Esophagus (tissue), 2 donors: Measurements from ENCODE around the gene PRR30. TPM values are rescaled to one million over a fixed set of nuclear protein-coding genes. Genes with fewer than 3 reads are reported as not detected.

Experiments
- H3K27ac ChIP-seq, 2 donors: one replicate each; pipeline ENCODE4 v1.5.1; 2013; ENCODE audit warnings: low read depth in 2 of 2, mild to moderate bottlenecking in 2 of 2, inconsistent platforms in 1 of 2, low read length in 1 of 2, moderate library complexity in 1 of 2
- H3K27me3 ChIP-seq, 2 donors: one replicate each; pipeline ENCODE4 v1.6.1; 2013; ENCODE audit warnings: low read length in 2 of 2, control low read depth in 1 of 2, mild to moderate bottlenecking in 1 of 2; ENCODE audit not compliant: insufficient read depth in 2 of 2, control insufficient read depth in 1 of 2
- H3K36me3 ChIP-seq, 2 donors: one replicate each; pipeline ENCODE4 v1.6.1; 2013; ENCODE audit warnings: low read length in 1 of 2; ENCODE audit not compliant: control insufficient read depth in 2 of 2, insufficient read depth in 2 of 2
- H3K4me1 ChIP-seq, 2 donors: one replicate each; pipeline ENCODE4 v1.6.1; 2013; ENCODE audit warnings: low read length in 1 of 2; ENCODE audit not compliant: control insufficient read depth in 2 of 2, insufficient read depth in 2 of 2
- H3K4me3 ChIP-seq, 2 donors: one replicate each; pipeline ENCODE4 v1.5.1; 2013; ENCODE audit warnings: low read length in 2 of 2, mild to moderate bottlenecking in 2 of 2, low read depth in 1 of 2, moderate library complexity in 1 of 2
- H3K9me3 ChIP-seq, 2 donors: one replicate each; pipeline ENCODE4 v1.6.1; 2013; ENCODE audit warnings: mild to moderate bottlenecking in 2 of 2, low read depth in 1 of 2, low read length in 1 of 2, moderate library complexity in 1 of 2; ENCODE audit not compliant: control insufficient read depth in 2 of 2, insufficient read depth in 1 of 2
- WGBS, 2 donors: extraction: QIAGEN DNeasy Blood & Tissue Kit; methylation state at CpG; one replicate each; pipeline ENCODE4 v1.1.7; 2013; 5-methylcytosine and 5-hydroxymethylcytosine counted together
- polyA plus RNA-seq, 2 donors: library from polyadenylated mRNA; stranded (reverse); fragments of 200-250 nt; gene quantifications; one replicate each; pipeline ENCODE4 v1.2.3, GENCODE V29; 2013
- donor health status: healthy with polysubstance abuse.
- donor health status: Bipolar disorder and iron deficiency.

The PRR30 gene
- polyA plus RNA-seq, 2 donors, result not detected

DNA sequence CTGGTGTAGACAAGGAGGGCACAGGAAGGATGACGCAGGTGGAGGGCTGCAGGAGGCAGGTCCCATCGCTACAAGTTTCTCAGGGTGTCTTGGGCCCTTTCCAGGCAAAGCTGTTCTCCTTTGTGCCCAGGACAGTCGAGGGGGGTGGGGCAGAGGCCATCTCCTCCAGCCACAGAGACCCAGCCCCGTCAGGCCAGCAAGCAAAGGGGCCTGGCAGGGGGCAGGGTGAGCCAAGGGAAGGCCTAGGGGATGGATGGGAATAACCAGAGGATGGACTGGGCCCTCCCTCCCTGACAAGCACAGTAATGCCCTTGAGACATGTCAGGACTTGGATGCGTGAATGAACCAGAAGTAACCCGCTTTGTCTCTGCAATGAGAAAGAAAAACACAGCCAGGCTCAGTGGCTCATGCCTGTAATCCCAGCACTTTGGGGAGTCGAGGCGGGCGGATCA is 15.9 kb upstream of the PRR30 start:
- no peak overlapping the region for H3K4me3 ChIP-seq
- H3K36me3 ChIP-seq, result no peaks in the 10 kb centered on the region
- H3K9me3 ChIP-seq, result no peaks in the 10 kb centered on the region
- H3K27ac ChIP-seq, result no peak overlapping the region
- no peaks in the 10 kb centered on the region for H3K27me3 ChIP-seq
- 65 to 70% methylated on average over 9 of the region's 9 CpGs for WGBS, 2 donors
- H3K4me1 ChIP-seq, result no peaks in the 10 kb centered on the region

DNA sequence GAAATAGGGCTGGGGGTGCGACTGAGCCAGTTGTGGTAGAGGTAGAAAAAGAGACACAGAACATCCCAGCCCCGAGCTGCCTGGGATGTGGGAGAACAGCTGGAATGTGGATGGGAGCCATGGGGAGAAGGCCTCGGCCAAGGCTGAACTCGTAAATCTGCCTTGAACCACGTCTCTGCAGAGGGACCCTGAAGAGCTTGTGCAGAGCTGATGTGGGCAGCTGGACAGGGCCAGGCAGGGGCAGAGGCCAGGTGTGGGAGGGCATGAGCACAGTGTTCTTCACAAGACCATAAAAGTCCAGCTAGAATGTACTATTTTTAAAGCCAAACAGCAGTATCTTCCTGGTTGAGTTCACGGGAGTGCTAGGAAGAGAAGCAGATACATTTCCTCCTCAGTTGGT is 15.3 kb upstream of the PRR30 start:
- 76 to 81% methylated on average over 6 of the region's 6 CpGs for WGBS, 2 donors
- Histone ChIP-seq H3K27me3 (no peaks in the 10 kb centered on the region), H3K9me3 (no peaks in the 10 kb centered on the region), H3K4me3 (no peak overlapping the region), H3K27ac (no peak overlapping the region), H3K4me1 (no peaks in the 10 kb centered on the region), H3K36me3 (no peaks in the 10 kb centered on the region)

DNA sequence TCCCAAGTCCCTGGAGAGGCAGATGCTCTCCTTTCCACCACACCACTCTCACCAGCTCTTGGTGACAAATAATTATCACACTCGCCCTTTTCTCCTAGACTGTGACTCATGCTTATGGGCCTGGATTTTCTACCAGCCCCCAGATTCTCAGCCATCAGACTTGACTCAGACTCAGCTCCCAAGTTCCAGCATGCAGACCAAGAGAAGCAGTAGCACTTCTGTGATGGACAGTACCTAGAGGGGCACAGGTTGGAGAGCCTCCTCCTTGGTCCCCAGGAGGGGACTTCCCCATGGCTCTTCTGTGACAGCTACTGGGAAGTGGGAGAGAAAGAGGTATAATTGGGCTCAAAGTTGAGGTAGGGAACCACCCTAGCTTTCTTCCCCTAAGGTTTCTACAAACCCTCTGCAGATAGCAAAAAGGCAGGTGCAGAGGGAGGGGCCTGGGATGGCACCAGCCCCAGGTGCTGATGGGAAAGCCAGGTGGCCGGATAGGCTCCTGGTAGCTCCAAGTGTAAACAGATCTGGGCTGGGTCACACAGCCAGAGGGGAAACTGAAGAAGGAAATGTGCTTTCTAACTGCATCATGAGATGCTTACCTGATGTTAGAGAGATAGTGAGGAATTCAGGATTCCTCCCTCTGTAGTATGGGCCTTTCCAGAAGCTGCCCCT is 13.7 kb upstream of the PRR30 start:
- H3K4me3 ChIP-seq, result no peak overlapping the region
- 57 to 64% methylated on average over 2 of the region's 2 CpGs for WGBS, 2 donors
- no peaks in the 10 kb centered on the region for H3K36me3 ChIP-seq
- no peaks in the 10 kb centered on the region for H3K27me3 ChIP-seq
- H3K27ac ChIP-seq, result no peak overlapping the region
- no peaks in the 10 kb centered on the region for H3K4me1 ChIP-seq
- H3K9me3 ChIP-seq, result no peaks in the 10 kb centered on the region

DNA sequence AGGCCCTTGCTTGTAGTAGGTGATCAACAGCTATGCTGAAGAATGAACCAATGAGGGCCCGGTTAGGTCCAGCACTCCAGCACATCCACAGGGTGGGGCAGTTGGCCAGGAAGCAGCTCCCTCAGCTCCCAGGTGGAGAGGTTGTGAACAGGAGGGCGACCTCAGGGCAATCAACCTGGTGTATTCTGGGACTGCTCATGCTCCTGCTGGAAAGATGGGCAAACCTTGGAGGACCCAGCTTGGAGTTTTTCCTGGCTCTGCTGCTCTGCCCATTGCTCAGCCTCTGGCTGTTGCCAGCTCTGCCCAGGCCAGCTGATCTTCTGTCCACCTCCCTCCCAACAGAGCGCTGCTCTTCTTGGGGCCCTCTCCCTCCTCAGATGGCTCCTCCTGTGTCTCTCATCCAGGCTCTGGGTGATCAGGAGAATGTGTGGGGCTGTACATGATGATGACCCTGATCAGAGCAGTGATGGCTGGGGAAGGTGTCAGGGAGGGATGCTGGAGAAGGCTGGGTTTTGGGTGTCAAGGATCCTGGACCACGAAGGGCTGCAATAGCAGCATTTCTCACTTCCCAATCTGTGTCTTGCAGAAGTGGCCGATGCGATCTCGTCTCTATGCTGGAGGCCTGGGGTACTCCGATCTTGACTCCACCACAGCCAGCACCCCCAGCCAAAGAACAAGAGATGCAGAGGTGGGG is 13.0 kb upstream of the PRR30 start:
- no peaks in the 10 kb centered on the region for H3K4me1 ChIP-seq
- 88 to 90% methylated on average over 8 of the region's 8 CpGs for WGBS, 2 donors
- H3K27ac ChIP-seq, result no peak overlapping the region
- H3K9me3 ChIP-seq, result no peaks in the 10 kb centered on the region
- no peak overlapping the region for H3K4me3 ChIP-seq
- no peaks in the 10 kb centered on the region for H3K36me3 ChIP-seq
- no peaks in the 10 kb centered on the region for H3K27me3 ChIP-seq

DNA sequence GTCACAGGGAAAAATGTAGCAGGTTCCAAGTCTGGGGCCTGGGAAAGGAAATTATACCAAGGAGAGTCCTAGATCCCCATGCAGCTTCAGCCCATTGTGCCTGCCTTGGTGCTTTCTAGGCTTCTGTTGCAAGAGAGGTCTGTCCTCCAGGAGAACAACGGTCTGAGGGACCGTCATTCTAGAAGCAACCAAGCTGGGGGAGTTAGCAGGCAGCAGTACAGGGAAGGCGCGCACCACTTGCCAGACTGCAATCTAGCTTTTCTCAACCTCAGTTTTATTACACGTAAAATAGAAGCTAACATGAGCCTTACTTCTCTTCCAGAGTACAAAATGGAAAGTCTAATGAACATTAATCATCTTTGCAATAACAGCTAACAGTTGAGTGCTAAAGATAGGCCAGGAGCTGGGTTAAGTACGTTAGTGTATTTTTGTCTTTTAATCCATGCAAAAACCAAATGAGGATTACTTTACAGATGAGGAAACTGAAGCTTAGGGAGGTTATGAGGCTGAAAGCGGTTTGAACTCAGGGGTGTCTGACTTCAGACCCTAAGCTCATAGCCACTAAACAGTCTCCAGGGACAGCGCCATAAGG is 11.5 kb upstream of the PRR30 start:
- H3K4me3 ChIP-seq, result no peak overlapping the region
- 81 to 87% methylated on average over 8 of the region's 8 CpGs for WGBS, 2 donors
- H3K36me3 ChIP-seq, result no peaks in the 10 kb centered on the region
- H3K27ac ChIP-seq, result no peak overlapping the region
- H3K4me1 ChIP-seq, result no peaks in the 10 kb centered on the region
- no peaks in the 10 kb centered on the region for H3K27me3 ChIP-seq
- H3K9me3 ChIP-seq, result no peaks in the 10 kb centered on the region

DNA sequence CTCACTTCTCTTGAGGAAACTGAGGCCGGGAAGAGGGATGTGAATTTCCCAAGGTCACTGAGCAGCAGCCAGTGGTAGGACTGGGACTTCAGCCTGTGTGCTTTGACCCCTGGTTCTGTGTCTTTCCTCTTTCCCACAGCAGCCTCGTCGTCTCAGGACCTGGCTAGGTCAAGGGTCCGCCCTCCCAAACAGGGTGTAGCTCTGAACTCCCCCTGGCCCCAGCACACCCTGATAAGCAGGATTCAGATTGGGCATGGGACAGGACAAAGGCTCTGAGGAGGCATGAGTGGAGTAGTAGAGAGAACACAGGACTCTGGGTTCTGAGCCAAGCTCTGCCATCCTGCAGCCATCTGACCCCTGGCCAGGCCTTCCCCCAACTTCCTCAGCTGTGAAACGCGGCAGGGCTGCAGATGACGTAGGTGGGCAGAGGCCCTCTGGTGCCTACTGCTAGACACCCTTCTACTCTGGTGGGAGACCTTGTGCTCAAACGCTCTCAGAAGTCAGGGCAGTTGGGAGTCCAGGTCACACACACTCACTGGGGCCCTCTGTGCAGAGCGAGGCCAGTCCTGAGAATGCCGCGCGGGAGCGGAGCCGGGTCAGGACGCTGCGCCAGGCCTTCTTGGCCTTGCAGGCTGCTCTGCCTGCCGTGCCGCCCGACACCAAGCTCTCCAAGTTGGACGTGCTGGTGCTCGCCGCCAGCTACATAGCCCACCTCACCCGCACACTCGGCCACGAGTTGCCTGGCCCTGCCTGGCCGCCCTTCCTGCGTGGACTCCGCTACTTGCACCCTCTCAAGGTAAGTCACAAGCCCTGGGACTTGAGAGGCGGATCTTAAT is 10.6 kb upstream of the PRR30 start:
- Histone ChIP-seq H3K27ac (no peak overlapping the region), H3K9me3 (no peaks in the 10 kb centered on the region), H3K27me3 (no peaks in the 10 kb centered on the region), H3K36me3 (no peaks in the 10 kb centered on the region), H3K4me3 (no peak overlapping the region), H3K4me1 (no peaks in the 10 kb centered on the region)
- WGBS, 2 donors, result 90 to 93% methylated on average over 29 of the region's 29 CpGs

DNA sequence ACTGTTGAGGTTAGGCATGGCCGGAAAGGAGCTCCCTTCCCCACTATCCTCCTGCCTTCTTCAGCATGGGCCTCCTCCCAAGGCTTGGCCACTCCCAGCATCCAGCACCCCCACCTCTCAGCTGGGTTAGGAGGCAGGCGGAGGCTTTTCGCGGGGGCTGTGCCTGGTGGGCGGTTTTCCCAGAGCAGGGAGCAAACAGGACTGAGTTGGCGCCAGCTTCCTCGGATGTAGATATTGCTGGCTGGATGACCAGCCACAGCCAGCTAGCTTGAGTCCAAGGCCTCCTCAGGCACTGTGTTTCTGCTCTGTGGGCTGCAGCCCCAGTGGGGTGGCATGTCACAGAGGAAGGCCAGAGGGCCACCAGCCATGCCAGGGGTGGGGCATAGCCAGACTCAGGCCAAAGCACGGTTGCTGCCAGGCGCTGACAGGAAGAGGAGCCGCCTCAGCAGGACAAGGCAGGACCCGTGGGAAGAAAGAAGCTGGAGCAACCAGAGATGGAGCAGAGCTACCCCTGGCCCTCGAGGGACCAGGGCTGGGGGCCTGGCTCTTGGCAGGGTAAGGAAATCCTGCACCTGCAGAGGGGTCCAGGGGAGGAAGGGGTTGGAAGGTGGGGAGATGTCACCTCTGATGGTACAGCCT is 9.7 kb upstream of the PRR30 start, which contains the start of gene TCF23:
Gene TCF23, plus strand, starts transcription at position 204 of the 639 bp plus-strand sequence. Its CDS starts 130 bp downstream, at position 334.
- 66 to 73% methylated on average over 12 of the region's 12 CpGs for WGBS, 2 donors
- no peaks in the 10 kb centered on the region for H3K27me3 ChIP-seq
- H3K9me3 ChIP-seq, result no peaks in the 10 kb centered on the region
- no peaks in the 10 kb centered on the region for H3K4me1 ChIP-seq
- H3K36me3 ChIP-seq, result no peaks in the 10 kb centered on the region
- H3K27ac ChIP-seq, result no peak within 1 kb of the TSS
- no peak within 1 kb of the TSS for H3K4me3 ChIP-seq

DNA sequence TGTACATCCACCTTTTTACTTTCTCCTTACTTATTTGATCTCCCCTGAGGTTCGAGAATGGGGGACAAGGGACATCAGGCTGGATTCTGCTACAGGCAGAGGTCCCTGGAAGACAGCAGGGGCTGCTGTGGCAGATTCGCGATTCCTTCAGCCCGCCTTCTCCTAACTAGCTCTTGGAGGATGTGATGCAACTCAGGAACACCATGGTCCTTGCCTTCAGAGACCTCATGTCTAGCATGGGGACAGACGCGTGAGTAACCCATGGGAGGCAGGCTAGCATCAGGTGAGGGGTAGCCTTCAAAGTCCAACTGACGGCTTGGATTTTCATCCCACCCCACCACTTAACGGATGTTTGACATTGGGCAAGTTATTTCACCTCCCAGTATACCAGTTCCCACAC is 8.7 kb upstream of the PRR30 start:
- Histone ChIP-seq H3K27me3 (no peaks in the 10 kb centered on the region), H3K4me1 (no peaks in the 10 kb centered on the region), H3K4me3 (no peak overlapping the region), H3K36me3 (no peaks in the 10 kb centered on the region), H3K27ac (no peak overlapping the region), H3K9me3 (no peaks in the 10 kb centered on the region)
- WGBS, 2 donors, result 88 to 94% methylated on average over 8 of the region's 8 CpGs

DNA sequence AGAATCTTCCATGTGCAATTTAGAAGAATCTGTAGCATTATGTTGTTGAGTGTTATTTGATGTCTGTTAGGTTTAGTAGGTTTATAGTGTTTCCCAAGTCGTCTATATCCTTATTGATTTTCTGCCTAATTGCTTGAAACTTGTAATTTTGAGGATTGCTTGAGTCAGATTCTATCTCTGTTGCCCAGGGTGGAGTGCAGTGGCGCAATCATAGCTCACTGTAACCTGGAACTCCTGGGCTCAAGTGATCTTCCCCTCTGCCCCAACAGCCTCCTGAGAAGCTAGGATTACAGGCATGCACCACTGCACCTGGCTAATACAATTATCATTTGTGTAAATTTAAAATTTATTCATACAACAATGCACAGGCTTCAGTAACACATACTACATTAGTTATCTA is 6.5 kb upstream of the PRR30 start:
- Histone ChIP-seq H3K27me3 (no peaks in the 10 kb centered on the region), H3K9me3 (no peaks in the 10 kb centered on the region), H3K4me1 (no peaks in the 10 kb centered on the region), H3K27ac (no peak overlapping the region), H3K36me3 (no peaks in the 10 kb centered on the region), H3K4me3 (no peak overlapping the region)
- 73 to 82% methylated on average over 2 of the region's 2 CpGs for whole genome bisulfite sequencing, 2 donors
